Astrocyte (in vitro differentiated cells and primary cell): Measurements from ENCODE around the gene C3. TPM values are rescaled to one million over a fixed set of nuclear protein-coding genes. Genes with fewer than 3 reads are reported as not detected.
"Not testable (repeated sequence)": the region's sequence is repeated elsewhere in the genome, so short reads cannot be mapped to it uniquely, and the experiment has no call there.

Experiments
- DNase-seq: peaks from one replicate; pipeline ENCODE4 v3.0.0-alpha.2; 2010; ENCODE audit warnings: low read depth
- FAIRE-seq: peaks from 2 replicates; lab custom pipeline; 2011; peaks lifted over from hg19 to GRCh38; lab: Jason Lieb, UNC
- H2AFZ ChIP-seq: 2 replicates; pipeline ENCODE4 v1.6.0; 2012; ENCODE audit warnings: low read depth, low read length, inconsistent platforms
- H3K27ac ChIP-seq: 2 replicates; pipeline ENCODE4 v1.5.1; 2011; ENCODE audit warnings: low read depth, low read length, inconsistent platforms
- H3K27me3 ChIP-seq: 2 replicates; pipeline ENCODE4 v1.6.0; 2011; ENCODE audit warnings: low read length, inconsistent platforms; ENCODE audit not compliant: insufficient read depth
- H3K36me3 ChIP-seq: 2 replicates; pipeline ENCODE4 v1.5.1; 2011; ENCODE audit warnings: low read length, inconsistent platforms; ENCODE audit not compliant: insufficient read depth
- H3K4me1 ChIP-seq: 2 replicates; pipeline ENCODE4 v1.5.1; 2011; ENCODE audit warnings: low read length, inconsistent platforms; ENCODE audit not compliant: insufficient read depth
- H3K4me2 ChIP-seq: 2 replicates; pipeline ENCODE4 v1.6.0; 2012; ENCODE audit warnings: low read length, inconsistent platforms
- H3K4me3 ChIP-seq: 2 replicates; pipeline ENCODE4 v1.5.1; 2011; ENCODE audit warnings: low read depth, mild to moderate bottlenecking, low read length, inconsistent platforms; ENCODE audit not compliant: insufficient read depth
- H3K79me2 ChIP-seq: 2 replicates; pipeline ENCODE4 v1.6.0; 2012; ENCODE audit warnings: mild to moderate bottlenecking, low read length, inconsistent platforms; ENCODE audit not compliant: insufficient read depth
- H3K9ac ChIP-seq: 2 replicates; pipeline ENCODE4 v1.6.0; 2012; ENCODE audit warnings: mild to moderate bottlenecking, low read length, inconsistent platforms
- H3K9me3 ChIP-seq: 2 replicates; pipeline ENCODE4 v1.5.1; 2012; ENCODE audit warnings: low read depth, mild to moderate bottlenecking, low read length, inconsistent platforms; ENCODE audit not compliant: insufficient read depth
- H4K20me1 ChIP-seq: 2 replicates; pipeline ENCODE4 v1.6.0; 2012; ENCODE audit warnings: low read length, inconsistent platforms; ENCODE audit not compliant: insufficient read depth
- H3K27ac Mint-ChIP-seq: one replicate; pipeline ENCODE4 v1.8.0; 2021; ENCODE audit warnings: mild to moderate bottlenecking, mixed read lengths; ENCODE audit not compliant: unreplicated experiment
- H3K27me3 Mint-ChIP-seq: one replicate; pipeline ENCODE4 v1.8.0; 2021; ENCODE audit warnings: low read depth, mixed read lengths; ENCODE audit not compliant: unreplicated experiment
- H3K36me3 Mint-ChIP-seq: one replicate; pipeline ENCODE4 v1.8.0; 2021; ENCODE audit warnings: low read depth, mixed read lengths; ENCODE audit not compliant: unreplicated experiment
- H3K4me1 Mint-ChIP-seq: one replicate; pipeline ENCODE4 v1.8.0; 2021; ENCODE audit warnings: low read depth, mixed read lengths; ENCODE audit not compliant: unreplicated experiment
- H3K4me3 Mint-ChIP-seq: one replicate; pipeline ENCODE4 v1.8.0; 2021; ENCODE audit warnings: mild to moderate bottlenecking, moderate library complexity, mixed read lengths; ENCODE audit not compliant: unreplicated experiment
- H3K9me3 Mint-ChIP-seq: one replicate; pipeline ENCODE4 v1.8.0; 2021; ENCODE audit warnings: mild to moderate bottlenecking, mixed read lengths; ENCODE audit not compliant: unreplicated experiment
- EZH2 ChIP-seq: IDR thresholded peaks from 2 replicates; pipeline ENCODE4 v1.6.1; 2012; ENCODE audit warnings: mild to moderate bottlenecking, low read length, inconsistent platforms; ENCODE audit not compliant: insufficient read depth
- total RNA-seq: library from RNA; stranded (reverse); gene quantifications from 2 replicates; pipeline ENCODE4 v1.2.1, GENCODE V29; 2021
- TF ChIP-seq, protein P1 (sequence below): IDR thresholded peaks from 2 replicates; pipeline ENCODE4 v1.5.1; 2011; ENCODE audit warnings: low read depth, mild to moderate bottlenecking, inconsistent platforms, low read length, moderate library complexity; ENCODE audit not compliant: insufficient read depth

Gene C3
- total RNA-seq, 1 donor from 2014 or later = 2.4 TPM

DNA sequence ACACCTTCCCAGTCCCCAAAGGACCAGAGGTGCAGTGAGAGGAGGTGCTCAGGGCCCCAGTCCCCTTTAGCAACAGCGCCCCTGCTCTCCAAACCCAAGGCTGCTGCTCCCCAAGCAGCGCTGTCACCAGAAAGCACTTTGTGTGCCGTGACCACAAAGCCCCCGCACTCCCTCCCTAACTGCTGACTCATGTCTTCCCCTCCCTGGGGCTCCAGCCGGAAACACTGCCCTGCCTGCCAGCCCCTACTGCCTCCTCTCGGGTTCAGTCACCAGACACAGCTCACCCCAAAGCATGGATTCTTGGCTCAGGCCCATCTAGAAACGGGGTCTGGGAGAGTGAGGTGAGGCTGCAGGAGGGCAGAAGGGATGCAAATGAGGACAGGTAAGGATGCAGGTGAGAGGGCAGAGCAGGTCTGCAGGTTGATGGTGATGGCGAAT, 45.6 kb downstream of the C3 start:
- DNase-seq = peak; percentile 70
- Mint-ChIP-seq H3K27ac (no peak overlapping the region), H3K9me3 (peaks cover 20% of the 10 kb centered on the region), H3K4me1 (no peaks in the 10 kb centered on the region), H3K4me3 (no peak overlapping the region), H3K36me3 (no peaks in the 10 kb centered on the region), H3K27me3 (no peaks in the 10 kb centered on the region)
- no peak overlapping the region for H3K4me3 ChIP-seq
- no peak for TF ChIP-seq EZH2
- TF ChIP-seq, protein P1, sequence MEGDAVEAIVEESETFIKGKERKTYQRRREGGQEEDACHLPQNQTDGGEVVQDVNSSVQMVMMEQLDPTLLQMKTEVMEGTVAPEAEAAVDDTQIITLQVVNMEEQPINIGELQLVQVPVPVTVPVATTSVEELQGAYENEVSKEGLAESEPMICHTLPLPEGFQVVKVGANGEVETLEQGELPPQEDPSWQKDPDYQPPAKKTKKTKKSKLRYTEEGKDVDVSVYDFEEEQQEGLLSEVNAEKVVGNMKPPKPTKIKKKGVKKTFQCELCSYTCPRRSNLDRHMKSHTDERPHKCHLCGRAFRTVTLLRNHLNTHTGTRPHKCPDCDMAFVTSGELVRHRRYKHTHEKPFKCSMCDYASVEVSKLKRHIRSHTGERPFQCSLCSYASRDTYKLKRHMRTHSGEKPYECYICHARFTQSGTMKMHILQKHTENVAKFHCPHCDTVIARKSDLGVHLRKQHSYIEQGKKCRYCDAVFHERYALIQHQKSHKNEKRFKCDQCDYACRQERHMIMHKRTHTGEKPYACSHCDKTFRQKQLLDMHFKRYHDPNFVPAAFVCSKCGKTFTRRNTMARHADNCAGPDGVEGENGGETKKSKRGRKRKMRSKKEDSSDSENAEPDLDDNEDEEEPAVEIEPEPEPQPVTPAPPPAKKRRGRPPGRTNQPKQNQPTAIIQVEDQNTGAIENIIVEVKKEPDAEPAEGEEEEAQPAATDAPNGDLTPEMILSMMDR = no peak
- no peak overlapping the region for H3K27ac ChIP-seq
- peak overlapping the region; percentile 52 for H3K4me2 ChIP-seq
- H3K36me3 ChIP-seq = no peaks in the 10 kb centered on the region
- no peaks in the 10 kb centered on the region for H3K79me2 ChIP-seq
- no peak for FAIRE-seq
- peaks cover 4% of the 10 kb centered on the region for H3K4me1 ChIP-seq
- H3K9me3 ChIP-seq = no peaks in the 10 kb centered on the region
- H2AFZ ChIP-seq = no peak overlapping the region
- no peaks in the 10 kb centered on the region for H4K20me1 ChIP-seq
- H3K27me3 ChIP-seq = no peaks in the 10 kb centered on the region
- no peak overlapping the region for H3K9ac ChIP-seq

GRCh38 chr19:6674408-6674807, 46.0 kb downstream of the C3 start:
- not testable (repeated sequence) for H3K4me3 ChIP-seq, FAIRE-seq, H3K27me3 Mint-ChIP-seq

DNA sequence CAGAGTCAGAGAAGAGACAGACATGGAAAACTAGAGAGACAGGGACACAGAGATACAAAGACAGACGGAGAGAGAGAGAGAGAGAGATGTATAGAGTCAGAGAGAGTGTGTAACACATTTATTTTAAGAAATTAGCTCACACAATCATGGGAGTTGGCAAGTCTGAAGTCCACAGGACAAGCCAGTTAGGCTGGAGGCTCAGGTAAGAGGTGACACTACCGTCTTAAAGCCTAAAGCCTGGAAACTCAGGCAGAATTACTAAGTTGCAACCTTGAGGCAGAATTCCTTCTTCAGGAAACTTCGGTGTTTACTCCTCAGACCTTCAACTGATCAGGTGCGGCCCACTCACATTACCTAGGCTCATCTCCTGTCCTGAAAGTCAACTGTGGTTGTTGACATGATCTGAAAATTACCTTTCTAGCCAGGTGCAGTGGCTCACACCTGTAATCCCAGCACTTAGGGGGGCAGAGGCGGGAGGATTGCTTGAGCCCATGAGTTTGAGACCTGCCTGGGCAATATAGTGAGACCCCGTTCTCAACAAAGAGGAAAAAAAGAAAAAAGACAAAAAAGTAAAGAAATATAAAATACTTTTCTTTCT, 47.7 kb downstream of the C3 start:
- H3K9ac ChIP-seq = no peak overlapping the region
- TF ChIP-seq, protein P1 = no peak
- no peak for TF ChIP-seq EZH2
- no peaks in the 10 kb centered on the region for H3K36me3 Mint-ChIP-seq
- H3K4me1 ChIP-seq = peaks cover 4% of the 10 kb centered on the region
- H3K27me3 Mint-ChIP-seq = no peaks in the 10 kb centered on the region
- H3K4me1 Mint-ChIP-seq = no peaks in the 10 kb centered on the region
- no peaks in the 10 kb centered on the region for H3K79me2 ChIP-seq
- no peak for DNase-seq
- no peaks in the 10 kb centered on the region for H3K9me3 ChIP-seq
- H3K27me3 ChIP-seq = no peaks in the 10 kb centered on the region
- no peak for FAIRE-seq
- H3K36me3 ChIP-seq = no peaks in the 10 kb centered on the region
- H3K4me3 Mint-ChIP-seq = no peak overlapping the region
- no peaks in the 10 kb centered on the region for H4K20me1 ChIP-seq
- H3K27ac ChIP-seq = no peak overlapping the region
- H3K4me3 ChIP-seq = no peak overlapping the region
- H3K27ac Mint-ChIP-seq = no peak overlapping the region
- peaks cover 13% of the 10 kb centered on the region for H3K9me3 Mint-ChIP-seq
- no peak overlapping the region for H2AFZ ChIP-seq
- no peak overlapping the region for H3K4me2 ChIP-seq

More at GRCh38 chr19:6674408-6674807, 46.0 kb downstream of the C3 start:
- not testable (repeated sequence) for H3K4me1 Mint-ChIP-seq, H2AFZ ChIP-seq, H3K27ac Mint-ChIP-seq, DNase-seq, H3K36me3 Mint-ChIP-seq, H3K9ac ChIP-seq, H3K27ac ChIP-seq, H3K79me2 ChIP-seq, H4K20me1 ChIP-seq, H3K27me3 ChIP-seq, H3K4me3 Mint-ChIP-seq, H3K4me1 ChIP-seq, H3K36me3 ChIP-seq, H3K9me3 ChIP-seq
- H3K9me3 Mint-ChIP-seq = peaks cover 16% of the 10 kb centered on the region
- peak overlapping the region; percentile 52 for H3K4me2 ChIP-seq
